Cardiac muscle cell (in vitro differentiated cells and primary cell): Measurements from ENCODE around the gene GABRP. TPM values are rescaled to one million over a fixed set of nuclear protein-coding genes. Genes with fewer than 3 reads are reported as not detected.

Experiments used
- DNase-seq, 2 donors: peaks; one replicate each; pipeline versions ENCODE4 v3.0.0 to v3.0.0-alpha.2; 2010 to 2017; ENCODE audit warnings: low read depth in 1 of 2, low spot score in 1 of 2
- H3K27ac ChIP-seq: fragments of 200-600 bp; sonication (generic); 2 replicates; pipeline ENCODE4 v1.5.1; 2016
- H3K27me3 ChIP-seq: fragments of 200-600 bp; sonication (generic); 2 replicates; pipeline ENCODE4 v1.6.0; 2016; ENCODE audit warnings: control low read depth
- H3K36me3 ChIP-seq: fragments of 200-600 bp; sonication (generic); 2 replicates; pipeline ENCODE4 v1.5.1; 2016; ENCODE audit warnings: control low read depth
- H3K4me1 ChIP-seq: fragments of 200-600 bp; sonication (generic); 2 replicates; pipeline ENCODE4 v1.8.1; 2017; ENCODE audit warnings: low read depth, mild to moderate bottlenecking, mixed run types
- H3K4me3 ChIP-seq: fragments of 200-600 bp; sonication (generic); 2 replicates; pipeline ENCODE4 v1.5.1; 2016; ENCODE audit warnings: mild to moderate bottlenecking
- H3K9me3 ChIP-seq: fragments of 200-600 bp; sonication (generic); 2 replicates; pipeline ENCODE4 v1.5.1; 2017; ENCODE audit warnings: low read depth, mild to moderate bottlenecking, control low read depth
- polyA plus RNA-seq: library from polyadenylated mRNA; unstranded; fragments of >200 nt; fragmentation: Nextera tagmentation; extraction: Ambion mirVana; gene quantifications from 2 replicates; pipeline ENCODE4 v1.2.1, GENCODE V29; 2016
- total RNA-seq: library from RNA; depleted of rRNA; stranded (reverse); fragments of >200 nt; gene quantifications from 2 replicates; pipeline ENCODE4 v1.2.3, GENCODE V29; 2016
- TF ChIP-seq, protein P1 (sequence below): IDR thresholded peaks from 2 replicates; pipeline ENCODE4 v1.5.1; 2012; ENCODE audit warnings: low read depth, mild to moderate bottlenecking, low read length

The GABRP gene
- total and polyA plus RNA-seq, 2 experiments from 2014 or later = 0.30 to 0.46 TPM

DNA sequence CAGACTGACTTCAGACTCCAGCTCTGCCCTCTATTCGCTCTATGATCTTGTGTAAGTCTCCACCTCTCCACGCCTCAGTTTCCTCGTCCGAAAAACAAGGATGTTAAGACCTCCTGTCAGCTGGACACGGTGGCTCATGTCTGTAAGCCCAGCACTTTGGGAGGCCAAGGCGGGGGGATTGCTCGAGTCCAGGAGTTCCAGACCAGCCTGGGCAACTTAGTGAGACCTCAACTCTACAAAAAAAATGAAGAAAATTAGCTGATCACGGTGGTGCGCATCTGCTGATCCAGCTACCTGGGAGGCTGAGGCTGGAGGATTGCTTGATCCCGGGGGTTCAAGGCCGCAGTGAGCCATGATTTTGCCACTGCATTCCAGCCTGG is 36.6 kb upstream of the GABRP start:
- Histone ChIP-seq H3K27me3 (peaks cover 14% of the 10 kb centered on the region), H3K4me3 (no peak overlapping the region), H3K27ac (no peak overlapping the region), H3K9me3 (no peaks in the 10 kb centered on the region), H3K4me1 (peaks cover 12% of the 10 kb centered on the region), H3K36me3 (no peaks in the 10 kb centered on the region)
- TF ChIP-seq, protein P1, sequence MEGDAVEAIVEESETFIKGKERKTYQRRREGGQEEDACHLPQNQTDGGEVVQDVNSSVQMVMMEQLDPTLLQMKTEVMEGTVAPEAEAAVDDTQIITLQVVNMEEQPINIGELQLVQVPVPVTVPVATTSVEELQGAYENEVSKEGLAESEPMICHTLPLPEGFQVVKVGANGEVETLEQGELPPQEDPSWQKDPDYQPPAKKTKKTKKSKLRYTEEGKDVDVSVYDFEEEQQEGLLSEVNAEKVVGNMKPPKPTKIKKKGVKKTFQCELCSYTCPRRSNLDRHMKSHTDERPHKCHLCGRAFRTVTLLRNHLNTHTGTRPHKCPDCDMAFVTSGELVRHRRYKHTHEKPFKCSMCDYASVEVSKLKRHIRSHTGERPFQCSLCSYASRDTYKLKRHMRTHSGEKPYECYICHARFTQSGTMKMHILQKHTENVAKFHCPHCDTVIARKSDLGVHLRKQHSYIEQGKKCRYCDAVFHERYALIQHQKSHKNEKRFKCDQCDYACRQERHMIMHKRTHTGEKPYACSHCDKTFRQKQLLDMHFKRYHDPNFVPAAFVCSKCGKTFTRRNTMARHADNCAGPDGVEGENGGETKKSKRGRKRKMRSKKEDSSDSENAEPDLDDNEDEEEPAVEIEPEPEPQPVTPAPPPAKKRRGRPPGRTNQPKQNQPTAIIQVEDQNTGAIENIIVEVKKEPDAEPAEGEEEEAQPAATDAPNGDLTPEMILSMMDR = no peak
- DNase-seq = no peak

GRCh38 chr5:170747357-170747756 is 36.2 kb upstream of the GABRP start:
- Histone ChIP-seq H3K4me3 (no peak overlapping the region), H3K36me3 (no peaks in the 10 kb centered on the region), H3K27me3 (peaks cover 14% of the 10 kb centered on the region), H3K9me3 (no peaks in the 10 kb centered on the region), H3K27ac (peak overlapping the region; percentile 15), H3K4me1 (peaks cover 12% of the 10 kb centered on the region)
- TF ChIP-seq, protein P1 = no peak
- peak in 1 of 2 donors; percentile 50 for DNase-seq

- no peak overlapping the region for H3K4me3 ChIP-seq
- DNase-seq = peak; percentile 28 to 64
- no peaks in the 10 kb centered on the region for H3K9me3 ChIP-seq
- H3K27me3 ChIP-seq = peaks cover 14% of the 10 kb centered on the region
- TF ChIP-seq, protein P1 = peak; percentile 44
- no peaks in the 10 kb centered on the region for H3K36me3 ChIP-seq
- peaks cover 12% of the 10 kb centered on the region for H3K4me1 ChIP-seq
- H3K27ac ChIP-seq = peak overlapping the region; percentile 15
Observed at GRCh38 chr5:170747851-170748250, 35.7 kb upstream of the GABRP start.

DNA sequence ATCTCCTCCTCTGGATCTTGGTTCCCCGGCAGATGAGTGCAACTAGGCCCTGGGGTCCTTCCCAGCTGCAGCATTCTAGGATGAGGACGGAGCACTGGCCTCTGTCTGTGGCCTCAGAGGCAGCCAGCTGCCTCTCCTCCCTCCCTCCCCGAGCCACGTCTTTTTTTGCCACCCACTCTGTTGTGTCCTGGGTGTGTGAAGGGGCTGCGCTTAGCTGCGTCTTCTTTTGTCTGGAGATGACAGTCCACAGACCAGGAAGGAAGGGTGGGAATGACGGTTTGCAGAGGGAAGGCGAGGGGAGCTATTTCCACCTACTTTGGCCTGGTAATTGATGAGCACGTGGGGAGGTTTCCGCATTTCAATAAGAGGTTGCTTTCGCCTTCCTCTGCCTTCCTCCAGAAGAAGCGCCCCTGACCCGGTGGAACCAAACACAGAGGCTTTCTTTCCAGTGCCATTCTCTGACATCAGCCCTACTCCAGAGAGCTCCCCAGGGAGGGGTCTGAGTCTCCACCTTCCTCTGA is 34.5 kb upstream of the GABRP start:
- Histone ChIP-seq H3K4me1 (peaks cover 12% of the 10 kb centered on the region), H3K36me3 (no peaks in the 10 kb centered on the region), H3K27me3 (peaks cover 9% of the 10 kb centered on the region), H3K27ac (no peak overlapping the region), H3K4me3 (no peak overlapping the region), H3K9me3 (no peaks in the 10 kb centered on the region)
- no peak for DNase-seq
- TF ChIP-seq, protein P1 = no peak

- TF ChIP-seq, protein P1 = no peak
- DNase-seq = no peak
- Histone ChIP-seq H3K27me3 (peaks cover 2% of the 10 kb centered on the region), H3K4me1 (peaks cover 12% of the 10 kb centered on the region), H3K9me3 (no peaks in the 10 kb centered on the region), H3K36me3 (no peaks in the 10 kb centered on the region), H3K4me3 (no peak overlapping the region), H3K27ac (no peak overlapping the region)
Observed at GRCh38 chr5:170749911-170750431, 33.6 kb upstream of the GABRP start.
